ENCODE results near the gene TRAF3.

- TF ChIP-seq FOXM1 (IDR thresholded peaks at IDR 0.05; ENCODE audit: borderline replicate concordance, low read depth) (no peak), CREB1 (IDR thresholded peaks at IDR 0.05; ENCODE audit: low read depth) (no peak), EP300 (IDR thresholded peaks at IDR 0.05; ENCODE audit: borderline replicate concordance) (no peak), YY1 (IDR thresholded peaks at IDR 0.05; ENCODE audit: low read depth) (no peak), MAX (IDR thresholded peaks at IDR 0.05) (no peak), USF1 (IDR thresholded peaks at IDR 0.05) (no peak), TAF1 (IDR thresholded peaks at IDR 0.05; ENCODE audit: low read depth) (no peak), ZBTB7A (IDR thresholded peaks at IDR 0.05; ENCODE audit: low read depth) (no peak), RAD21 (IDR thresholded peaks at IDR 0.05; ENCODE audit: low read depth) (no peak), CEBPB (IDR thresholded peaks at IDR 0.05) (no peak), TCF12 (IDR thresholded peaks at IDR 0.05; ENCODE audit: low read depth) (no peak), EGR1 (IDR thresholded peaks at IDR 0.05) (no peak)
- TF ChIP-seq, protein P1, sequence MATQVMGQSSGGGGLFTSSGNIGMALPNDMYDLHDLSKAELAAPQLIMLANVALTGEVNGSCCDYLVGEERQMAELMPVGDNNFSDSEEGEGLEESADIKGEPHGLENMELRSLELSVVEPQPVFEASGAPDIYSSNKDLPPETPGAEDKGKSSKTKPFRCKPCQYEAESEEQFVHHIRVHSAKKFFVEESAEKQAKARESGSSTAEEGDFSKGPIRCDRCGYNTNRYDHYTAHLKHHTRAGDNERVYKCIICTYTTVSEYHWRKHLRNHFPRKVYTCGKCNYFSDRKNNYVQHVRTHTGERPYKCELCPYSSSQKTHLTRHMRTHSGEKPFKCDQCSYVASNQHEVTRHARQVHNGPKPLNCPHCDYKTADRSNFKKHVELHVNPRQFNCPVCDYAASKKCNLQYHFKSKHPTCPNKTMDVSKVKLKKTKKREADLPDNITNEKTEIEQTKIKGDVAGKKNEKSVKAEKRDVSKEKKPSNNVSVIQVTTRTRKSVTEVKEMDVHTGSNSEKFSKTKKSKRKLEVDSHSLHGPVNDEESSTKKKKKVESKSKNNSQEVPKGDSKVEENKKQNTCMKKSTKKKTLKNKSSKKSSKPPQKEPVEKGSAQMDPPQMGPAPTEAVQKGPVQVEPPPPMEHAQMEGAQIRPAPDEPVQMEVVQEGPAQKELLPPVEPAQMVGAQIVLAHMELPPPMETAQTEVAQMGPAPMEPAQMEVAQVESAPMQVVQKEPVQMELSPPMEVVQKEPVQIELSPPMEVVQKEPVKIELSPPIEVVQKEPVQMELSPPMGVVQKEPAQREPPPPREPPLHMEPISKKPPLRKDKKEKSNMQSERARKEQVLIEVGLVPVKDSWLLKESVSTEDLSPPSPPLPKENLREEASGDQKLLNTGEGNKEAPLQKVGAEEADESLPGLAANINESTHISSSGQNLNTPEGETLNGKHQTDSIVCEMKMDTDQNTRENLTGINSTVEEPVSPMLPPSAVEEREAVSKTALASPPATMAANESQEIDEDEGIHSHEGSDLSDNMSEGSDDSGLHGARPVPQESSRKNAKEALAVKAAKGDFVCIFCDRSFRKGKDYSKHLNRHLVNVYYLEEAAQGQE (IDR thresholded peaks at IDR 0.05; ENCODE audit: low read depth): no peak
Observed at GRCh38 chr14:102930138-102930752, 153.0 kb downstream of the TRAF3 start.
